Middle frontal gyrus (tissue), 1 donor: ENCODE measurements around the gene DIP2C.
"Not testable (repeated sequence)": the region's sequence is repeated elsewhere in the genome, so short reads cannot be mapped to it uniquely, and the experiment has no call there.

Experiments
- DNase-seq: peaks from one replicate; pipeline ENCODE4 v3.0.0-alpha.2; 2015; ENCODE audit warnings: low spot score; ENCODE audit errors: extremely low spot score

DIP2C gene

GRCh38 chr10:381346-381745, 308.1 kb downstream of the DIP2C start:
- DNase-seq = no peak

GRCh38 chr10:380313-380940, 309.0 kb downstream of the DIP2C start:
- no peak for DNase-seq

GRCh38 chr10:378930-379704, 310.4 kb downstream of the DIP2C start:
- no peak for DNase-seq

GRCh38 chr10:378230-378929, 311.1 kb downstream of the DIP2C start:
- no peak for DNase-seq

GRCh38 chr10:377228-377627, 312.2 kb downstream of the DIP2C start:
- DNase-seq = no peak

- DNase-seq = no peak
These were observed 313.5 kb downstream of the DIP2C start for GRCh38 chr10:375815-376505.

GRCh38 chr10:374354-374753, 315.1 kb downstream of the DIP2C start:
- DNase-seq = no peak

GRCh38 chr10:373526-374309, 315.8 kb downstream of the DIP2C start:
- DNase-seq = no peak

GRCh38 chr10:373015-373414, 316.5 kb downstream of the DIP2C start:
- DNase-seq = no peak

- no peak for DNase-seq
These were observed 316.9 kb downstream of the DIP2C start for GRCh38 chr10:372566-372965.

- no peak for DNase-seq
These were observed 318.0 kb downstream of the DIP2C start for GRCh38 chr10:371515-371914.

- DNase-seq = no peak
These were observed 319.0 kb downstream of the DIP2C start for GRCh38 chr10:370449-370825.

GRCh38 chr10:369684-370448, 319.6 kb downstream of the DIP2C start:
- DNase-seq = peak; percentile 43

GRCh38 chr10:369221-369683, 320.2 kb downstream of the DIP2C start:
- no peak for DNase-seq

GRCh38 chr10:368579-369220, 320.8 kb downstream of the DIP2C start:
- no peak for DNase-seq

GRCh38 chr10:368107-368506, 321.4 kb downstream of the DIP2C start:
- DNase-seq = not testable (repeated sequence)

- DNase-seq = no peak
These were observed 321.8 kb downstream of the DIP2C start for GRCh38 chr10:367636-368035.

GRCh38 chr10:366186-366585, 323.3 kb downstream of the DIP2C start:
- DNase-seq = no peak

- no peak for DNase-seq
These were observed 325.1 kb downstream of the DIP2C start for GRCh38 chr10:364267-364775.
